IMR-90 (cell line): ENCODE measurements around the gene OR7C2. TPM values are rescaled to one million over a fixed set of nuclear protein-coding genes. Genes with fewer than 3 reads are reported as not detected.

Source experiments
- ATAC-seq: fragments of 200-7000 bp; cut with Tn5 transposase; 2 replicates; pipeline ENCODE4 v1.9.1; 2020; ENCODE audit warnings: low read depth, mild to moderate bottlenecking, moderate library complexity
- BruUV-seq: library from RNA; stranded (reverse); fragments of 400-500 nt; replicated peaks from 2 replicates; lab custom pipeline; 2021; lab: Mats Ljungman, UMichigan
- CTCF ChIA-PET: fragments of 300-600 bp; formaldehyde crosslinking; extraction: SDS; loops from one replicate; lab custom pipeline; 2021; ENCODE audit warnings: antibody characterized with exemption; lab: Yijun Ruan, JAX
- POLR2A ChIA-PET: fragments of 300-600 bp; sonication (Branson Sonifier 250); formaldehyde crosslinking; loops from one replicate; lab custom pipeline; 2022; ENCODE audit warnings: antibody characterized with exemption; ENCODE audit not compliant: unreplicated experiment; lab: Charles Lee
- DNase-seq: peaks from one replicate; pipeline ENCODE4 v3.0.0; 2013
- H2AFZ ChIP-seq: replicated peaks from 2 replicates; pipeline ENCODE3; 2013; ENCODE audit warnings: low read length, mild to moderate bottlenecking; ENCODE audit not compliant: poor library complexity
- H2AK5ac ChIP-seq: 2 replicates; pipeline ENCODE4 v1.6.1; 2013; ENCODE audit warnings: low read depth, low read length, inconsistent platforms
- H2AK9ac ChIP-seq: replicated peaks from 2 replicates; pipeline ENCODE3; 2013; ENCODE audit warnings: mild to moderate bottlenecking, low read depth, low read length, moderate library complexity; ENCODE audit not compliant: poor library complexity
- H2BK120ac ChIP-seq: 2 replicates; pipeline ENCODE4 v1.6.1; 2013; ENCODE audit warnings: low read depth, low read length, inconsistent platforms
- H2BK15ac ChIP-seq: 3 replicates; pipeline ENCODE4 v1.6.1; 2013; ENCODE audit warnings: low read depth, low read length, inconsistent platforms
- H2BK20ac ChIP-seq: 2 replicates; pipeline ENCODE4 v1.6.1; 2013; ENCODE audit warnings: low read depth, mild to moderate bottlenecking, inconsistent platforms, low read length, moderate library complexity
- H2BK5ac ChIP-seq: 2 replicates; pipeline ENCODE4 v1.6.1; 2013; ENCODE audit warnings: mild to moderate bottlenecking, low read depth, low read length, inconsistent platforms; ENCODE audit not compliant: poor library complexity, severe bottlenecking
- H3K14ac ChIP-seq: replicated peaks from 2 replicates; pipeline ENCODE4 v1.6.1; 2013; ENCODE audit warnings: low read depth, low read length, inconsistent platforms
- H3K18ac ChIP-seq: 2 replicates; pipeline ENCODE4 v1.6.1; 2013; ENCODE audit warnings: low read depth, low read length, control low read depth
- H3K23ac ChIP-seq: 2 replicates; pipeline ENCODE4 v1.6.1; 2013; ENCODE audit warnings: low read depth, low read length, inconsistent platforms
- H3K27ac ChIP-seq: 2 replicates; pipeline ENCODE4 v1.5.1; 2013; ENCODE audit warnings: mild to moderate bottlenecking, control low read depth, low read length; ENCODE audit not compliant: insufficient read depth
- H3K27me3 ChIP-seq: 2 replicates; pipeline ENCODE4 v1.6.1; 2013; ENCODE audit warnings: low read length; ENCODE audit not compliant: control insufficient read depth, insufficient read depth
- H3K36me3 ChIP-seq: 2 replicates; pipeline ENCODE4 v1.6.1; 2013; ENCODE audit warnings: low read length, mixed read lengths; ENCODE audit not compliant: control insufficient read depth, insufficient read depth
- H3K4ac ChIP-seq: 2 replicates; pipeline ENCODE4 v1.6.1; 2013; ENCODE audit warnings: low read depth, low read length, inconsistent platforms
- H3K4me1 ChIP-seq: 2 replicates; pipeline ENCODE4 v1.6.1; 2013; ENCODE audit warnings: low read length, mixed read lengths; ENCODE audit not compliant: control insufficient read depth, insufficient read depth
- H3K4me2 ChIP-seq: 2 replicates; pipeline ENCODE4 v1.6.1; 2013; ENCODE audit warnings: low read depth, mild to moderate bottlenecking, control low read depth, low read length, moderate library complexity
- H3K4me3 ChIP-seq: 2 replicates; pipeline ENCODE4 v1.5.1; 2013; ENCODE audit warnings: low read depth, mild to moderate bottlenecking, control low read depth, low read length, moderate library complexity; ENCODE audit not compliant: insufficient read depth
- H3K56ac ChIP-seq: 2 replicates; pipeline ENCODE4 v1.6.1; 2013; ENCODE audit warnings: low read length, inconsistent platforms; ENCODE audit not compliant: insufficient read depth; ENCODE audit errors: extremely low read depth
- H3K79me1 ChIP-seq, 2 experiments: 2 replicates each; pipeline ENCODE4 v1.6.1; 2013; ENCODE audit warnings: low read length in 2 of 2, inconsistent platforms in 1 of 2, low read depth in 1 of 2
- H3K9ac ChIP-seq: 2 replicates; pipeline ENCODE4 v1.6.1; 2013; ENCODE audit warnings: low read depth, low read length, control low read depth
- H3K9me1 ChIP-seq: 2 replicates; pipeline ENCODE4 v1.6.1; 2013; ENCODE audit warnings: low read length, inconsistent platforms; ENCODE audit not compliant: insufficient read depth
- H3K9me3 ChIP-seq: 2 replicates; pipeline ENCODE4 v1.6.1; 2013; ENCODE audit warnings: low read length; ENCODE audit not compliant: control insufficient read depth, insufficient read depth
- H4K20me1 ChIP-seq: 2 replicates; pipeline ENCODE4 v1.6.1; 2013; ENCODE audit warnings: low read length, inconsistent platforms; ENCODE audit not compliant: insufficient read depth
- H4K5ac ChIP-seq: 2 replicates; pipeline ENCODE4 v1.6.1; 2013; ENCODE audit warnings: mild to moderate bottlenecking, low read depth, low read length, control low read depth
- H4K8ac ChIP-seq, 2 experiments: 2 replicates each; pipeline ENCODE4 v1.6.1; 2013; ENCODE audit warnings: low read depth in 2 of 2, low read length in 2 of 2, control low read depth in 1 of 2, inconsistent platforms in 1 of 2
- H4K91ac ChIP-seq: 2 replicates; pipeline ENCODE4 v1.6.1; 2013; ENCODE audit warnings: low read depth, low read length, inconsistent platforms; ENCODE audit not compliant: insufficient read depth
- CEBPB ChIP-seq: IDR thresholded peaks from 2 replicates; pipeline ENCODE4 v1.6.1; 2012; ENCODE audit warnings: low read depth, low read length, improper control_type of control experiment
- CHD1 ChIP-seq: IDR thresholded peaks from 2 replicates; pipeline ENCODE4 v1.6.1; 2012; ENCODE audit warnings: low read depth, low read length, improper control_type of control experiment
- CTCF ChIP-seq: conservative IDR thresholded peaks from 2 replicates; pipeline ENCODE4 v1.5.1; 2012; ENCODE audit warnings: mild to moderate bottlenecking, low read depth, low read length, improper control_type of control experiment
- FOS ChIP-seq: fragments of 150-350 bp; IDR thresholded peaks from 2 replicates; pipeline ENCODE4 v1.6.1; 2016; ENCODE audit warnings: low read depth, low read length
- MAFK ChIP-seq: IDR thresholded peaks from 2 replicates; pipeline ENCODE4 v1.6.1; 2012; ENCODE audit warnings: low read depth, low read length, improper control_type of control experiment
- MXI1 ChIP-seq: IDR thresholded peaks from 2 replicates; pipeline ENCODE4 v1.6.1; 2012; ENCODE audit warnings: low read depth, mild to moderate bottlenecking, low read length, moderate library complexity, borderline replicate concordance
- NFE2L2 ChIP-seq: fragments of 150-350 bp; IDR thresholded peaks from 2 replicates; pipeline ENCODE4 v1.6.1; 2016; ENCODE audit warnings: low read depth, mild to moderate bottlenecking, low read length
- RAD21 ChIP-seq: IDR thresholded peaks from 2 replicates; pipeline ENCODE4 v1.6.1; 2012; ENCODE audit warnings: low read length, improper control_type of control experiment
- RFX5 ChIP-seq: IDR thresholded peaks from 2 replicates; pipeline ENCODE4 v1.8.0; 2012; ENCODE audit warnings: low read depth, mild to moderate bottlenecking, low read length, moderate library complexity
- USF2 ChIP-seq: fragments of 150-350 bp; IDR thresholded peaks from 2 replicates; pipeline ENCODE4 v1.6.1; 2017; ENCODE audit warnings: mild to moderate bottlenecking, antibody characterized with exemption, low read length, low read depth
- WGBS, 2 experiments: methylation state at CpG; one replicate each; pipeline versions ENCODE4 v1.1.5 to v1.1.7; 2013; ENCODE audit warnings: missing lambda C conversion rate in 2 of 2; ENCODE audit not compliant: insufficient read length in 1 of 2; ENCODE audit errors: extremely low coverage in 2 of 2; 5-methylcytosine and 5-hydroxymethylcytosine counted together
- dilution Hi-C: fragments of 300-500 bp; cut with HindIII; formaldehyde crosslinking; loops from one replicate; pipeline ENCODE4 v1.14.3; 2018; ENCODE audit warnings: low sequenced_read_pairs; ENCODE audit not compliant: unreplicated experiment
- in situ Hi-C: fragments of 300-500 bp; cut with MboI; formaldehyde crosslinking; loops from 3 replicates; pipeline ENCODE4 v1.14.3; 2019; ENCODE audit warnings: low sequenced_read_pairs, inconsistent platforms, mixed read lengths
- intact Hi-C: fragments of 100-400 bp; cut with micrococcal nuclease; formaldehyde crosslinking; loops from 2 replicates; pipeline ENCODE4 v1.10.0; 2022
- polyA plus RNA-seq, 3 experiments: library from polyadenylated mRNA; depleted of rRNA; stranded (reverse); fragments of >200 nt; gene quantifications; 2 replicates each; pipeline ENCODE4 v1.2.3, GENCODE V29; 2012; ENCODE audit warnings: low replicate concordance in 1 of 3
- total RNA-seq: library from RNA; depleted of rRNA; stranded (reverse); fragments of >200 nt; gene quantifications from 2 replicates; pipeline ENCODE4 v1.2.3, GENCODE V29; 2012

Gene OR7C2
- total and polyA plus RNA-seq, 2 of the 4 experiments (the other 2 are of a cell fraction), result not detected

- BruUV-seq, result no TSS peak
- H3K4ac ChIP-seq, result no peak overlapping the region
- intact Hi-C loops (no loop called here), dilution Hi-C loops (no loop called here), in situ Hi-C loops (no loop called here)
- no peak overlapping the region for H4K5ac ChIP-seq
- H3K27ac ChIP-seq, result no peak overlapping the region
- no peak overlapping the region for H2AK5ac ChIP-seq
- H3K79me1 ChIP-seq, result no peaks in the 10 kb centered on the region
- no peak overlapping the region for H3K9ac ChIP-seq
- no peak overlapping the region for H2BK5ac ChIP-seq
- no peaks in the 10 kb centered on the region for H3K27me3 ChIP-seq
- no peak overlapping the region for H2BK20ac ChIP-seq
- H4K8ac ChIP-seq, result no peak overlapping the region
- H3K56ac ChIP-seq, result no peak overlapping the region
- no peak for TF ChIP-seq MXI1
- no peak for TF ChIP-seq MAFK
- no peak for TF ChIP-seq RAD21
- TF ChIP-seq CTCF, result no peak
- no peak for TF ChIP-seq CHD1
- no peak for TF ChIP-seq NFE2L2
- no peak for TF ChIP-seq USF2
- TF ChIP-seq RFX5, result no peak
- no peak for TF ChIP-seq CEBPB
- TF ChIP-seq FOS, result no peak
- no peak overlapping the region for H3K14ac ChIP-seq
- no peaks in the 10 kb centered on the region for H3K36me3 ChIP-seq
- no peak overlapping the region for H3K23ac ChIP-seq
- no peaks in the 10 kb centered on the region for H3K4me1 ChIP-seq
- H2AK9ac ChIP-seq, result no peak overlapping the region
- H3K9me3 ChIP-seq, result peaks cover 9% of the 10 kb centered on the region; the same call in 1 of the 2 replicates
- H3K18ac ChIP-seq, result no peak overlapping the region
- H3K4me3 ChIP-seq, result no peak overlapping the region
- H2BK15ac ChIP-seq, result no peak overlapping the region
- ATAC-seq (no peak), DNase-seq (no peak)
- 57% methylated on average over 2 of the region's 6 CpGs; no CpG with 5 or more reads in 1 of the 2 experiments for WGBS, 2 experiments
- no peak overlapping the region for H2AFZ ChIP-seq
- CTCF ChIA-PET, result no interaction called here
- no peak overlapping the region for H2BK120ac ChIP-seq
- no peak overlapping the region for H4K91ac ChIP-seq
- no peaks in the 10 kb centered on the region for H4K20me1 ChIP-seq
- POLR2A ChIA-PET, result no interaction called here
- H3K4me2 ChIP-seq, result no peak overlapping the region
- H3K9me1 ChIP-seq, result no peaks in the 10 kb centered on the region
Observed at GRCh38 chr19:14940266-14940665, 1.0 kb upstream of the OR7C2 start.
